ENCODE data around the gene DOCK9.

The DOCK9 gene

GRCh38 chr13:98976941-98977340, 923 bp downstream of the DOCK9 start:
- no peak for DNase-seq (ENCODE audit: low read depth, low spot score)

GRCh38 chr13:98976338-98976737, 1.5 kb downstream of the DOCK9 start:
- DNase-seq (ENCODE audit: low read depth, low spot score) = no peak

GRCh38 chr13:98975822-98976261, 2.0 kb downstream of the DOCK9 start:
- DNase-seq (ENCODE audit: low read depth, low spot score) = no peak

GRCh38 chr13:98974053-98974452, 3.8 kb downstream of the DOCK9 start:
- DNase-seq (ENCODE audit: low read depth, low spot score) = no peak

GRCh38 chr13:98972627-98973026, 5.2 kb downstream of the DOCK9 start:
- no peak for DNase-seq (ENCODE audit: low read depth, low spot score)

GRCh38 chr13:98972059-98972458, 5.8 kb downstream of the DOCK9 start:
- no peak for DNase-seq (ENCODE audit: low read depth, low spot score)

- no peak for DNase-seq (ENCODE audit: low read depth, low spot score)
Measured at GRCh38 chr13:98970330-98970729, 7.5 kb downstream of the DOCK9 start.

GRCh38 chr13:98967491-98967890, 10.4 kb downstream of the DOCK9 start:
- no peak for DNase-seq (ENCODE audit: low read depth, low spot score)

GRCh38 chr13:98966019-98966418, 11.8 kb downstream of the DOCK9 start:
- no peak for DNase-seq (ENCODE audit: low read depth, low spot score)

GRCh38 chr13:98965325-98965724, 12.5 kb downstream of the DOCK9 start:
- DNase-seq (ENCODE audit: low read depth, low spot score) = no peak

GRCh38 chr13:98963917-98964316, 13.9 kb downstream of the DOCK9 start:
- DNase-seq (ENCODE audit: low read depth, low spot score) = no peak

GRCh38 chr13:98962901-98963590, 14.8 kb downstream of the DOCK9 start:
- DNase-seq (ENCODE audit: low read depth, low spot score) = no peak

- DNase-seq (ENCODE audit: low read depth, low spot score) = no peak
Measured at GRCh38 chr13:98961503-98962105, 16.3 kb downstream of the DOCK9 start.

- no peak for DNase-seq (ENCODE audit: low read depth, low spot score)
Measured at GRCh38 chr13:98960606-98961502, 17.0 kb downstream of the DOCK9 start.

GRCh38 chr13:98959786-98960605, 17.9 kb downstream of the DOCK9 start:
- DNase-seq (ENCODE audit: low read depth, low spot score) = no peak

- DNase-seq (ENCODE audit: low read depth, low spot score) = no peak
Measured at GRCh38 chr13:98959291-98959690, 18.6 kb downstream of the DOCK9 start.

GRCh38 chr13:98958443-98958794, 19.4 kb downstream of the DOCK9 start:
- DNase-seq (ENCODE audit: low read depth, low spot score) = no peak

- no peak for DNase-seq (ENCODE audit: low read depth, low spot score)
Measured at GRCh38 chr13:98957731-98958442, 20.0 kb downstream of the DOCK9 start.

- DNase-seq (ENCODE audit: low read depth, low spot score) = no peak
Measured at GRCh38 chr13:98955336-98955735, 22.5 kb downstream of the DOCK9 start.

- DNase-seq (ENCODE audit: low read depth, low spot score) = no peak
Measured at GRCh38 chr13:98954313-98954712, 23.6 kb downstream of the DOCK9 start.

- DNase-seq (ENCODE audit: low read depth, low spot score) = no peak
Measured at GRCh38 chr13:98951266-98951665, 26.6 kb downstream of the DOCK9 start.
